Mesodermal cell (in vitro differentiated cells): ENCODE results near the gene NAGPA. TPM values are rescaled to one million over a fixed set of nuclear protein-coding genes. Genes with fewer than 3 reads are reported as not detected.
"Not testable (repeated sequence)": the region's sequence is repeated elsewhere in the genome, so short reads cannot be mapped to it uniquely, and the experiment has no call there.

ENCODE experiments used
- H3K27ac ChIP-seq: 2 replicates; pipeline ENCODE4 v1.7.0; 2013; ENCODE audit warnings: mild to moderate bottlenecking, low read depth, low read length, moderate library complexity; ENCODE audit not compliant: severe bottlenecking
- H3K36me3 ChIP-seq: 2 replicates; pipeline ENCODE4 v1.7.1; 2013; ENCODE audit warnings: mild to moderate bottlenecking, low read length, moderate library complexity; ENCODE audit not compliant: control insufficient read depth, insufficient read depth
- H3K4me1 ChIP-seq: one replicate; pipeline ENCODE4 v1.7.1; 2013; ENCODE audit warnings: mild to moderate bottlenecking, low read length; ENCODE audit not compliant: insufficient read depth, control insufficient read depth, poor library complexity, severe bottlenecking
- H3K4me3 ChIP-seq: 2 replicates; pipeline ENCODE4 v1.7.0; 2013; ENCODE audit warnings: low read length, control low read depth, mild to moderate bottlenecking; ENCODE audit not compliant: insufficient read depth, poor library complexity, severe bottlenecking; ENCODE audit errors: extremely low read depth
- H3K9me3 ChIP-seq: 2 replicates; pipeline ENCODE4 v1.7.1; 2013; ENCODE audit warnings: mild to moderate bottlenecking, low read length, moderate library complexity; ENCODE audit not compliant: control insufficient read depth
- WGBS, 2 experiments: methylation state at CpG; one replicate each; pipeline ENCODE4 v1.1.5; 2013; ENCODE audit warnings: missing lambda C conversion rate in 2 of 2; ENCODE audit not compliant: insufficient coverage in 2 of 2; 5-methylcytosine and 5-hydroxymethylcytosine counted together
- polyA plus RNA-seq, 2 experiments: library from polyadenylated mRNA; stranded (reverse); fragments of 50-300 nt; gene quantifications; one replicate each; pipeline ENCODE4 v1.2.3, GENCODE V29; 2013

NAGPA gene, protein sequence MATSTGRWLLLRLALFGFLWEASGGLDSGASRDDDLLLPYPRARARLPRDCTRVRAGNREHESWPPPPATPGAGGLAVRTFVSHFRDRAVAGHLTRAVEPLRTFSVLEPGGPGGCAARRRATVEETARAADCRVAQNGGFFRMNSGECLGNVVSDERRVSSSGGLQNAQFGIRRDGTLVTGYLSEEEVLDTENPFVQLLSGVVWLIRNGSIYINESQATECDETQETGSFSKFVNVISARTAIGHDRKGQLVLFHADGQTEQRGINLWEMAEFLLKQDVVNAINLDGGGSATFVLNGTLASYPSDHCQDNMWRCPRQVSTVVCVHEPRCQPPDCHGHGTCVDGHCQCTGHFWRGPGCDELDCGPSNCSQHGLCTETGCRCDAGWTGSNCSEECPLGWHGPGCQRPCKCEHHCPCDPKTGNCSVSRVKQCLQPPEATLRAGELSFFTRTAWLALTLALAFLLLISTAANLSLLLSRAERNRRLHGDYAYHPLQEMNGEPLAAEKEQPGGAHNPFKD
- polyA plus RNA-seq (2013, experiment 1 of 2): 9.1 TPM
- 8.5 TPM for polyA plus RNA-seq (2013, experiment 2 of 2)

DNA sequence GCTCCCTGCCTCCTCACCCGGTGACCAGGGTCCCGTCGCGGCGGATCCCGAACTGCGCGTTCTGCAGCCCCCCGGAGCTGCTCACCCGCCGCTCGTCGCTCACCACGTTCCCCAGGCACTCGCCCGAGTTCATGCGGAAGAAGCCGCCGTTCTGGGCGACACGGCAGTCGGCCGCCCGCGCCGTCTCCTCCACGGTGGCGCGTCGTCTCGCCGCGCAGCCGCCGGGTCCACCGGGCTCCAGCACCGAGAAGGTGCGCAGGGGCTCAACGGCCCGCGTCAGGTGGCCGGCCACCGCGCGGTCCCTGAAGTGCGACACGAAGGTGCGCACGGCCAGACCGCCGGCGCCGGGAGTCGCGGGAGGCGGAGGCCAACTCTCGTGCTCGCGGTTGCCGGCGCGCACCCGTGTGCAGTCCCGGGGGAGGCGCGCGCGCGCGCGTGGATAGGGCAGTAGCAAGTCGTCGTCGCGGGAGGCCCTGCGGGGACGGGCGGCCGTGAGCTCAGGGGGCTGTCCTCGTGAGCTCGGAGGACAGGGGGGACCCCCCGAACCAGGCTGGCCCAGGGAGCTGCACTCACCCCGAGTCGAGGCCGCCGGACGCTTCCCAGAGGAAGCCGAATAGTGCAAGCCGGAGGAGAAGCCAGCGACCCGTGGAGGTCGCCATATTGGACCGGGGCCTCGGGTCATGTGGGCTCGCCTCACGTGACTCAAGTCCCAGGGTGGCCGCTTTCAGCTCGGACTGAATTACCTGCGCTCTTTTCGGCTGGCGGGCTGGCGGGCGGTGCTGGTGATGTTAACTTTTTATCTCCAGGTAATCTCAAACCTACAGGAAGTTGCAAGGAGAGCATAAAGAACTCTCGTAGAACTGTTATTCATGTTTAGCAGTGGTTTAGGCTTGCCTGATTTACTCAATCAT, at the start of gene NAGPA:
Gene NAGPA, minus strand, starts transcription at position 680 of the 911 bp plus-strand sequence. Its CDS starts 21 bp downstream, at position 659.
- Histone ChIP-seq H3K4me3 (peak within 1 kb of the TSS; percentile 78), H3K27ac (peak within 1 kb of the TSS; percentile 66), H3K36me3 (no peaks in the 10 kb centered on the region), H3K4me1 (peaks cover 8% of the 10 kb centered on the region), H3K9me3 (no peaks in the 10 kb centered on the region)
- 1% methylated on average over 72 to 89 of the region's 104 CpGs for WGBS, 2 experiments

DNA sequence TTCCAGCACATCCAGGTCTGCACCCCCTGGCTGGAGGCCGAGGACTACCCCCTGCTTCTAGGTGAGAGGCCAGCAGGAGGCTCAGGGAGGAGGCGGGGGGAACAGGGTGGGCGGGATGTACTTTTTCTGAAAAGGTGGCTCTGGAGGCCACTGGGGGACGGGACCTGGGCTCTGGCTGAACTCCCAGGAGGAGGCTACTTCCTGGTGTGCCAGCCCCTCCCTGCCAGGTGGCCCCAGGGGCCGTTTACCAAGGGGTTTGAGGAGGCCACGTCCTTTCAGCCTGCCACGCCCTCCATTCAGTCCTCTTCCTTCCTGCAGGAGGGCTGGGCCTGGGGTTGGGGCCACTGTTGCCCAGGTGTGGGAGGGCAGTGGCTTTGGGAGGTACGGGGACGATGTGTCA, 47.3 kb upstream of the NAGPA start:
- not testable (repeated sequence) for H3K27ac ChIP-seq, H3K4me1 ChIP-seq, H3K4me3 ChIP-seq, H3K9me3 ChIP-seq
- 90 to 98% methylated on average over 2 to 5 of the region's 9 CpGs for WGBS, 2 experiments
- peaks cover 32% of the 10 kb centered on the region for H3K36me3 ChIP-seq

DNA sequence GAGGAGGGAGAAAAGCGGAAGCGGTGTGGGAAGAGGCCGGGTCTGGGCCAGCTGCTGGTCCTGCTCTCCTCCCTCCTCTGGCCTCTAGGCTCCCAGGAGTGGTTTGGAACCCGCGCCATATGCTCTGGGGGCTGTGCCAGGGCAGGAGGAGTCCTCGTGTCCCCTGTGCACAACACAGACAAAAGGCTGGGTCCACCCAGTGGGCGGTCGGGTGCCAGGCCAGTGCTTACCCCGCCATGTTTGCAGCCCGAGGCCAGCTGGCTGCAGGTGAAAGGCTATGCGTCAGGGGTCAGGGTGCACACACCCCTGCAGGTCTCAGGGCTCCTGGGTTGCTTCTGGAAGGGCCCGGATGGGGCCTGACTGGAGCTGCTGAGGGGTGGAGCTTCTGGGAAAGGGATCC, 46.7 kb upstream of the NAGPA start:
- H3K36me3 ChIP-seq: peaks cover 34% of the 10 kb centered on the region
- H3K27ac ChIP-seq, H3K9me3 ChIP-seq, H3K4me3 ChIP-seq, H3K4me1 ChIP-seq: not testable (repeated sequence)
- 93 to 98% methylated on average over 7 to 11 of the region's 12 CpGs for WGBS, 2 experiments

DNA sequence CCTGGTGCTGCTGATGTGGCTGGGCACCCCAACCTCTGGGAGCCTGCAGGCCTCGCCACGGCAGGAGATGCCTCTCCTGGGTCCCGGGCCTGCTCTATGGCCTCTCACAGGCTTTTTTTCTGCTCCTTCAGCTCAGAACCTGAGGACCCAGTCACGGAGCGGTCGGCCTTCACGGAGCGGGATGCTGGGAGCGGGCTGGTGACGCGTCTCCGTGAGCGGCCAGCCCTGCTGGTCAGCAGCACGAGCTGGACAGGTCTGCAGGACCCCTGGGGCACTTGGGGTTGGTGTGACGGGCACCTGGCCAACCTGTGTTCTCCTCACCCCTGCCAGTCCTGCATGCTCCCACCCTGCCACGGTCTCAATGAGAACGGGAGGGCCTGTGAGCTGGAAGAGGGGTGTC, 44.9 kb upstream of the NAGPA start:
- Histone ChIP-seq H3K9me3 (no peaks in the 10 kb centered on the region), H3K36me3 (peaks cover 40% of the 10 kb centered on the region)
- 91 to 96% methylated on average over 5 to 14 of the region's 17 CpGs for WGBS, 2 experiments

DNA sequence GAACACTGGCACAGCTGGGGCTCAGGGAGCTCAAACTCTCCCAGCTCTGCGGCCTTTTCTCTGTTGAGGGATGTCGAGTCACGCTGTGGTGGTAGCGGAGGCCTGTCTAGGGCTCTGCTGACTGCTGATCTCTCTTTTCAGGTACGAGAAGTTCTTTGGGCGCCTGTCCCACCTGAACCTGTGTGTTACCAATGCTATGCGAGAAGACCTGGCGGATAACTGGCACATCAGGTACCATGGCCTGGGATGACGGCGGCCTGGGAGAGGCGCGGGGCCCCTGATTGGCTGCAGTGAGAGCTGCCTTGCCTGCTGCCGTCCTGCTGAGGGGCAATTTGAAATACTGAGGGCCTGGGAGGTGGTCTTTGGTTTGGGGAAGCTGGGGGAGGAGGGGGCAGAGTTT, 43.6 kb upstream of the NAGPA start:
- no peaks in the 10 kb centered on the region for H3K4me1 ChIP-seq
- 95 to 96% methylated on average over 10 to 13 of the region's 13 CpGs for WGBS, 2 experiments
- no peaks in the 10 kb centered on the region for H3K9me3 ChIP-seq
- no peak overlapping the region for H3K4me3 ChIP-seq
- H3K36me3 ChIP-seq: peaks cover 40% of the 10 kb centered on the region
- H3K27ac ChIP-seq: no peak overlapping the region

More for the DNA sequence above, 44.9 kb upstream of the NAGPA start:
- H3K4me1 ChIP-seq: no peaks in the 10 kb centered on the region
- no peak overlapping the region for H3K4me3 ChIP-seq
- no peak overlapping the region for H3K27ac ChIP-seq

DNA sequence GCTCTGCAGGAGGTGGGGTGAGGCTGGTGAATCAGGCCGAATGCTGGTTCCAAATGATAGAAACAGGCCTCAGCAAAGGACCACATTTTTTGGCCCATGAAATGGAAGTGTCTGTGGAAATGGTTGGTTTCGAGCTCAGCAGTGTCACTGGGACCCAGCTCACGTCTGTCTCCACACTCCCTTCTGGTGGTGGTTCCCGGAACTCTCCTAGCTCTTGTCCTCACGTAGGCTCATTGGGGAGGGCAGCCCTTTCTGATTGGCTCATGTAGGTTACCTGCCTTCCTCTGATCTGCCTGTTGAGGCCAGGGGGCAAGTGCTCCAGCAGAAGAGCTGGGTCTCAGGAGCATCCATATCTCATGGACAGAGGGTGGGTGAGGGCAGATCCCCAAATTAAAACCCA, 41.9 kb upstream of the NAGPA start:
- Histone ChIP-seq H3K4me1 (no peaks in the 10 kb centered on the region), H3K9me3 (no peaks in the 10 kb centered on the region), H3K36me3 (peaks cover 38% of the 10 kb centered on the region), H3K27ac (no peak overlapping the region), H3K4me3 (no peak overlapping the region)
- 85 to 94% methylated on average over 4 to 5 of the region's 5 CpGs for whole genome bisulfite sequencing, 2 experiments

DNA sequence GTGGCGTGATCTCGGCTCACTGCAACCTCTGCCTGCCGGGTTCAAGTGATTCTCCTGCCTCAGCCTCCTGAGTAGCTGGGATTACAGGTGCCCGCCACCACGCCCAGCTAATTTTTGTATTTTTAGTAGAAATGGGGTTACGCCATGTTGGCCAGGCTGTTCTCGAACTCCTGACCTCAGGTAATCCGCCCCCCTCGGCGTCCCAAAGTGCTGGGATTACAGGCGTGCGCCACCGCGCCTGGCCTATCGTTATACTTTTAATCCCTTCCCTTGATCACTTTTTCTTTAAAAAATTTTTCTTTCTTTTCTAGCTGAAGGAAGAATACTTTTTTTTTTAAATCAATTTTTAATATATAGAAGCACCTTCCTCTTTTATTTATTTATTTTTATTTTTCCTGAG, 40.0 kb upstream of the NAGPA start:
- not testable (repeated sequence) for H3K4me1 ChIP-seq, H3K4me3 ChIP-seq, H3K9me3 ChIP-seq, H3K27ac ChIP-seq
- 92% methylated on average over 10 to 12 of the region's 15 CpGs for WGBS, 2 experiments
- H3K36me3 ChIP-seq: peaks cover 33% of the 10 kb centered on the region

DNA sequence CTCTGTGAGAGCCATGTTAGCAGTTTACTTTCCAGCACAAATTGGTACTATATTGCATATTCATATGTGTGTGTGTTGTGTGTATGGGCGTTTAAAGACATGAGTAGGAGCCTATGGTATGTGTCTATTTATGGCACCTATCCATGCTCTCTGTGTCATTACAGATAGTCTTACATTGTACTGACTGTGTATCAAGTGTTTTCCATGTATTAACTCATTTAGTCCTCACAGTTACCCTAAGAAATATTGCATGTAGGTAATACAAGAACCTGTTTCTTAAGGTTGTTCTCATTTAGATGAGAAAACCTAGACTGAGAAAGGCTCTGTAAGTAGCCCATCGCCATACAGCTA, 39.5 kb upstream of the NAGPA start:
- no peak overlapping the region for H3K27ac ChIP-seq
- no peak overlapping the region for H3K4me3 ChIP-seq
- no peaks in the 10 kb centered on the region for H3K4me1 ChIP-seq
- H3K36me3 ChIP-seq: peaks cover 33% of the 10 kb centered on the region
- WGBS, 2 experiments: 100% methylated on average over 1 to 2 of the region's 2 CpGs
- H3K9me3 ChIP-seq: no peaks in the 10 kb centered on the region

DNA sequence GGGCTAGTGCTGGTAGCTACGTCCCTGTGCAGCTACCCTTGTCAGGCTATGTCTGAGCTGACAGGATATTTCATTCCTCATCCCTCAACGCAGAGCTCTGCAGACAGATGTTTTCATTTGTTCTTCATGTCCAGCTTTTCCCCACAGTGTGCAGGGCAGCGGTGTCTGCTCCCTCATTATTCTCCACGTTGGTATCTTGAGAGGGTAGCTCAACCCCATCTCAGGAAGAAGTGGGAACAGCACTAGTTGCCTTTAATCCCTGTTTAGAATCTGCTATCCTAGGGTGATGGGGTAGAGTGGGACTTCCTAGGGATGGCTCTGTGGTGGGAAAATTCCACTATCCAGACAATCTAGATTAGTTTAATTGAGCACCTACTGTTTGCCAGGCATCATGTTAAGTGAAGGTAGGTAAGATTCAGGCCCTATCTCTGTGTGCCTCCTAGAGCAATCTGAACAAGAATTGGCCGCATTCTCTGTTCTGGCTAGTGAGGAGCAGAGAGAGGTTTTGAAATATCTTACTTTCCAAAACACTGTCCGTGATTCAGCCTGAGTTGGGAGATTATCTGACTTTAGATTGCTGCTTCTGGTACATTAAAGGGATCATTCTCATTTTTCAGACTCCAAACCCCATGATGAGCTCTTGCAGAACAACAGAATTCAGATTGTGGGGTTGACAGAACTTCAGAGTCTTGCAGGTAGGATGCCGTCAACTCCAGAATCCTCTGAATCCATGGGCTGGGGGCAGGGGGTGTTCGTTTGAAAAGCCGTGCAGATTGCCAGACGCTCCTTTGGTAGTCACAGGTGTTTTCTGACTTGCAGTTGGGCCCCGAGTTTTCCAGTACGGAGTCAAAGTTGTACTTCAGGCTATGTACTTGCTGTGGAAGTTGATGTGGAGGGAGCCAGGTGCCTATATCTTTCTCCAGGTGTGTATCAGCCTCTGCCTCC, 38.9 kb upstream of the NAGPA start:
- H3K4me3 ChIP-seq: peak overlapping the region; percentile 62
- H3K9me3 ChIP-seq: no peaks in the 10 kb centered on the region
- 69 to 79% methylated on average over 9 to 11 of the region's 12 CpGs for WGBS, 2 experiments
- peaks cover 30% of the 10 kb centered on the region for H3K36me3 ChIP-seq
- H3K4me1 ChIP-seq: no peaks in the 10 kb centered on the region
- peak overlapping the region; percentile 81 for H3K27ac ChIP-seq
